ENCODE results near the gene SCNN1G. TPM values are rescaled to one million over a fixed set of nuclear protein-coding genes. Genes with fewer than 3 reads are reported as not detected.

SCNN1G gene
- total and polyA plus RNA-seq, 2 donors (not counting 1 experiment from before 2014, with no cell fraction given) = not detected

DNA sequence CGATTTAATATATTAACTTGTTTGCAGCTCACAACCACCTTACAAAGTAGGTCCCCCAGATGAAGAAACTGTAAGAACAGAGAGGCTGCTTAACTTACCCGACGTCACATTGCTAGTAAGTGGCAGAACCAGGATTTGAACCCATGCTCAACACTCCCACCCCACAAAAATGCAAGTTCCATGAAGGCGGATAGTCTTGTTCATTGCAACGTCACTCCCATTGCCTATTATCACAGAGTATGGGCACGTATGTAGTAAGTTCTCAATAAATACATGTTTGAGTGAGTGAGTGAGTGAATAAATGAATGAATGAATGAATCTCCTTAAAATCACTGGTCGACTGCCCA is 34.4 kb upstream of the SCNN1G start:
- Histone ChIP-seq H3K27me3 (ENCODE audit: control insufficient read depth, insufficient read depth, low read length) (no peaks in the 10 kb centered on the region), H4K20me1 (ENCODE audit: control insufficient read depth, extremely low read depth, insufficient read depth, low read length) (no peaks in the 10 kb centered on the region), H3K9ac (ENCODE audit: insufficient read depth, low read length) (peak overlapping the region; percentile 69), H3K4me2 (ENCODE audit: extremely low read depth, insufficient read depth, low read length) (peak overlapping the region; percentile 93), H3K27ac (ENCODE audit: insufficient read depth, low read length) (peak overlapping the region; percentile 43), H3K79me2 (ENCODE audit: control insufficient read depth, insufficient read depth, low read length) (peaks cover 26% of the 10 kb centered on the region), H2AFZ (ENCODE audit: low read length) (peak overlapping the region; percentile 60), H3K36me3 (ENCODE audit: control insufficient read depth, insufficient read depth, low read length) (no peaks in the 10 kb centered on the region), H3K9me3 (ENCODE audit: control insufficient read depth, insufficient read depth, low read depth, low read length) (no peaks in the 10 kb centered on the region), H3K4me1 (ENCODE audit: control insufficient read depth, extremely low read depth, insufficient read depth, low read length) (peaks cover 3% of the 10 kb centered on the region), H3K4me3 (replicated peaks in 1 of 4; ENCODE audit: control extremely low read depth in 1 of 4, insufficient read depth in 1 of 4, low read depth in 3 of 4, low read length in 4 of 4) (peak overlapping the region; percentile 73 to 85 (median 79))
- peak in 1 of 2 donors; percentile 7 for DNase-seq (ENCODE audit: low read depth in 2 of 2)
- TF ChIP-seq EZH2 (IDR thresholded peaks at IDR 0.05; ENCODE audit: low read length, missing control alignments) (no peak), CTCF (conservative IDR thresholded peaks at IDR 0.05 in 1 of 2, IDR thresholded peaks at IDR 0.05 in 1 of 2; ENCODE audit: low read depth in 1 of 2, low read length in 2 of 2) (no peak)

DNA sequence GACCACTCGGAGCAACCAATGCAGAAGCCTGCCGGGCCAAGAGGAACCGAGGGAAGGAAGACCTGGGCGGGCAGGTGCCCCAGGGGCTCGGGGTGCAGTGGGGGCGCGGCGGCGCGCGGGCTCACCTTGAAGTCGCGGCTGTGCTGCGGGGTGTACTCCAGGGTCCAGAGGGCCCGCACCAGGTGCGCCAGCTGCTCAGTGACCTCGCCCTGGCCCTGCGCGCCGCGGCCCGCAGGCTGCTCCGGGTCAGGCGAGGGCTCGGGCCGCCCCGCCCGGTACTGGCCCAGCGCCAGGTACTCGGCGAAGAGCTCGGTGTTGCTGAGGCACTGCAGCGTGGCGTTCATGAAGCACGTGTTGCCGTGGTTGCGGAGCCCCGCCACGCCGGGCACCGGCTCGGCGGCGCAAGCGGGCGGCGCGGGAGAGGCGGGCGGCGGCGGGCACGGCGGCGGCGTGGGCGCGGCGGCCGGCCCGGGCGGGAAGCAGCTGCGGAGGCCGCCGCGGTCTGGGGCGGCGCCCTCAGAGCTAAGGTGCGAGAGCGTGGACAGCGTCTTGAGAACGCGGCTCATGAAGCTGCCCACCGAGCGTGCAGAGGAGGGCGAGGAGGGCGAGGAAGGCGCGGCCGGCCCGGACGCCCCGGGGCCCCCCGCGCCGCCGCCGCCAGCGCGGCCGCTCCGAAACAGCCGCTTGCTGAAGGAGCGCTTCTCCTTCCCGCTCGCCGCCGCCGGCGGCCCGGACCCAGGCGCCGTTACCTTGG is 33.9 kb upstream of the SCNN1G start:
- H3K27ac ChIP-seq (ENCODE audit: insufficient read depth, low read length) = peak overlapping the region; percentile 43
- no peaks in the 10 kb centered on the region for H3K9me3 ChIP-seq (ENCODE audit: control insufficient read depth, insufficient read depth, low read depth, low read length)
- H3K27me3 ChIP-seq (ENCODE audit: control insufficient read depth, insufficient read depth, low read length) = no peaks in the 10 kb centered on the region
- peak overlapping the region; percentile 73 to 85 (median 79) for H3K4me3 ChIP-seq (replicated peaks in 1 of 4; ENCODE audit: control extremely low read depth in 1 of 4, insufficient read depth in 1 of 4, low read depth in 3 of 4, low read length in 4 of 4)
- peaks cover 23% of the 10 kb centered on the region for H3K79me2 ChIP-seq (ENCODE audit: control insufficient read depth, insufficient read depth, low read length)
- H3K36me3 ChIP-seq (ENCODE audit: control insufficient read depth, insufficient read depth, low read length) = no peaks in the 10 kb centered on the region
- peaks cover 3% of the 10 kb centered on the region for H3K4me1 ChIP-seq (ENCODE audit: control insufficient read depth, extremely low read depth, insufficient read depth, low read length)
- peak overlapping the region; percentile 60 for H2AFZ ChIP-seq (ENCODE audit: low read length)
- H3K4me2 ChIP-seq (ENCODE audit: extremely low read depth, insufficient read depth, low read length) = peak overlapping the region; percentile 93
- DNase-seq (ENCODE audit: low read depth in 2 of 2) = peak; percentile 35 to 60
- no peaks in the 10 kb centered on the region for H4K20me1 ChIP-seq (ENCODE audit: control insufficient read depth, extremely low read depth, insufficient read depth, low read length)
- TF ChIP-seq CTCF (conservative IDR thresholded peaks at IDR 0.05 in 1 of 2, IDR thresholded peaks at IDR 0.05 in 1 of 2; ENCODE audit: low read depth in 1 of 2, low read length in 2 of 2) (no peak), EZH2 (IDR thresholded peaks at IDR 0.05; ENCODE audit: low read length, missing control alignments) (no peak)
- peak overlapping the region; percentile 69 for H3K9ac ChIP-seq (ENCODE audit: insufficient read depth, low read length)

GRCh38 chr16:23149267-23149992 is 33.1 kb upstream of the SCNN1G start, which contains the start of gene USP31:
TSS of gene USP31 (minus strand) at chr16:23149452. CDS start at chr16:23149270, 182 bp downstream.
- DNase-seq (ENCODE audit: low read depth in 2 of 2) = peak; percentile 94 to 96
- no peaks in the 10 kb centered on the region for H3K36me3 ChIP-seq (ENCODE audit: control insufficient read depth, insufficient read depth, low read length)
- peaks cover 21% of the 10 kb centered on the region for H3K79me2 ChIP-seq (ENCODE audit: control insufficient read depth, insufficient read depth, low read length)
- H3K9me3 ChIP-seq (ENCODE audit: control insufficient read depth, insufficient read depth, low read depth, low read length) = no peaks in the 10 kb centered on the region
- H3K27me3 ChIP-seq (ENCODE audit: control insufficient read depth, insufficient read depth, low read length) = no peaks in the 10 kb centered on the region
- H3K4me2 ChIP-seq (ENCODE audit: extremely low read depth, insufficient read depth, low read length) = peak within 1 kb of the TSS; percentile 96
- H4K20me1 ChIP-seq (ENCODE audit: control insufficient read depth, extremely low read depth, insufficient read depth, low read length) = no peaks in the 10 kb centered on the region
- H2AFZ ChIP-seq (ENCODE audit: low read length) = peak within 1 kb of the TSS; percentile 100
- TF ChIP-seq EZH2 (IDR thresholded peaks at IDR 0.05; ENCODE audit: low read length, missing control alignments) = no peak
- no peak for TF ChIP-seq CTCF (conservative IDR thresholded peaks at IDR 0.05 in 1 of 2, IDR thresholded peaks at IDR 0.05 in 1 of 2; ENCODE audit: low read depth in 1 of 2, low read length in 2 of 2)
- peak within 1 kb of the TSS; percentile 69 for H3K9ac ChIP-seq (ENCODE audit: insufficient read depth, low read length)
- peak within 1 kb of the TSS; percentile 79 to 87 (median 84) for H3K4me3 ChIP-seq (replicated peaks in 1 of 4; ENCODE audit: control extremely low read depth in 1 of 4, insufficient read depth in 1 of 4, low read depth in 3 of 4, low read length in 4 of 4)
- H3K27ac ChIP-seq (ENCODE audit: insufficient read depth, low read length) = peak within 1 kb of the TSS; percentile 43
- peaks cover 3% of the 10 kb centered on the region for H3K4me1 ChIP-seq (ENCODE audit: control insufficient read depth, extremely low read depth, insufficient read depth, low read length)

Data from fibroblast of lung (primary cell).